ENCODE results near the gene RFX6. TPM values are rescaled to one million over a fixed set of nuclear protein-coding genes. Genes with fewer than 3 reads are reported as not detected.

Gene RFX6
- total RNA-seq, 1 experiment from 2014 or later: not detected

GRCh38 chr6:116931456-116931855 is 54.4 kb downstream of the RFX6 start:
- no peak overlapping the region for H4K8ac ChIP-seq (replicated peaks; ENCODE audit: insufficient read length, low read depth, low read length)
- no peak overlapping the region for H3K4me3 Mint-ChIP-seq
- no peak overlapping the region for H2BK12ac ChIP-seq (ENCODE audit: insufficient read length, low read depth, low read length)
- no peak overlapping the region for H3K4ac ChIP-seq (ENCODE audit: low read depth, low read length)
- no peak overlapping the region for H3K18ac ChIP-seq (ENCODE audit: insufficient read length, low read depth, low read length)
- H2AK5ac ChIP-seq (ENCODE audit: insufficient read length, low read length): no peak overlapping the region
- no peaks in the 10 kb centered on the region for H3K9me3 Mint-ChIP-seq
- H2AFZ ChIP-seq (ENCODE audit: low read length): no peak overlapping the region
- no peak overlapping the region for H4K5ac ChIP-seq (ENCODE audit: insufficient read length, low read depth, low read length)
- no peak overlapping the region for H3K27ac ChIP-seq (ENCODE audit: insufficient read length, low read depth, low read length)
- no peaks in the 10 kb centered on the region for H4K20me1 ChIP-seq (ENCODE audit: control insufficient read depth, insufficient read depth, insufficient read length)
- no peak overlapping the region for H3K4me2 ChIP-seq (ENCODE audit: insufficient read depth, insufficient read length, low read length)
- H3K23me2 ChIP-seq (ENCODE audit: insufficient read length, low read depth, low read length, poor library complexity, severe bottlenecking): no peaks in the 10 kb centered on the region
- no peak for TF ChIP-seq CTCF (conservative IDR thresholded peaks at IDR 0.05)
- no peaks in the 10 kb centered on the region for H3K9me3 ChIP-seq (ENCODE audit: control insufficient read depth, low read depth, low read length)
- no peak overlapping the region for H4K91ac ChIP-seq (ENCODE audit: insufficient read length, low read depth, low read length)
- H3K27ac Mint-ChIP-seq: no peak overlapping the region
- no peak overlapping the region for H2BK120ac ChIP-seq (ENCODE audit: low read depth, low read length, poor library complexity, severe bottlenecking)
- H3K36me3 Mint-ChIP-seq (ENCODE audit: insufficient read depth in 1 of 3, low read depth in 3 of 3): no peaks in the 10 kb centered on the region
- no peaks in the 10 kb centered on the region for H3K79me1 ChIP-seq (ENCODE audit: insufficient read depth, low read depth, low read length, poor library complexity, severe bottlenecking)
- no peaks in the 10 kb centered on the region for H3K4me1 ChIP-seq (ENCODE audit: insufficient read depth, low read length)
- no peak overlapping the region for H2BK5ac ChIP-seq (ENCODE audit: insufficient read length, low read length)
- no peak overlapping the region for H3K9ac ChIP-seq (ENCODE audit: extremely low read depth, insufficient read length, low read length)
- no peak overlapping the region for H2BK20ac ChIP-seq (ENCODE audit: low read depth, low read length, poor library complexity, severe bottlenecking)
- no peaks in the 10 kb centered on the region for H3K79me2 ChIP-seq (ENCODE audit: insufficient read depth, low read length)
- H3K27me3 Mint-ChIP-seq (ENCODE audit: low read depth): no peaks in the 10 kb centered on the region
- H3K56ac ChIP-seq (ENCODE audit: insufficient read length, low read depth, low read length): no peak overlapping the region
- no peak overlapping the region for H3K23ac ChIP-seq (ENCODE audit: insufficient read length, low read depth, low read length)
- no peak overlapping the region for H3T11ph ChIP-seq (ENCODE audit: low read length)
- H2BK15ac ChIP-seq (ENCODE audit: low read depth, low read length): no peak overlapping the region
- H3K14ac ChIP-seq (ENCODE audit: insufficient read depth, low read length): no peak overlapping the region
- H3K4me1 Mint-ChIP-seq: peaks cover 3 to 7% of the 10 kb centered on the region in 2 experiments; a peak in 1 of 4 replicates
- H3K27me3 ChIP-seq (ENCODE audit: insufficient read depth, low read length): no peaks in the 10 kb centered on the region
- DNase-seq: no peak

Measured in H9 (cell line).